Measurements from ENCODE around the gene LILRB3.
"Not testable (repeated sequence)": the region's sequence is repeated elsewhere in the genome, so short reads cannot be mapped to it uniquely, and the experiment has no call there.

LILRB3 gene

GRCh38 chr19:54252845-54253244 lies 30.0 kb upstream of the LILRB3 start:
- DNase-seq, result no peak
- no peak for TF ChIP-seq POLR2A (IDR thresholded peaks at IDR 0.05; ENCODE audit: low read length)
- TF ChIP-seq GATA1 (IDR thresholded peaks at IDR 0.05; ENCODE audit: low read depth, low read length), result no peak

GRCh38 chr19:54252243-54252642 lies 29.4 kb upstream of the LILRB3 start:
- DNase-seq, result no peak
- no peak for TF ChIP-seq GATA1 (IDR thresholded peaks at IDR 0.05; ENCODE audit: low read depth, low read length)
- TF ChIP-seq POLR2A (IDR thresholded peaks at IDR 0.05; ENCODE audit: low read length), result no peak

GRCh38 chr19:54248016-54248601 lies 25.3 kb upstream of the LILRB3 start:
- DNase-seq, result no peak
- TF ChIP-seq GATA1 (IDR thresholded peaks at IDR 0.05; ENCODE audit: low read depth, low read length) (no peak), POLR2A (IDR thresholded peaks at IDR 0.05; ENCODE audit: low read length) (no peak)

- TF ChIP-seq GATA1 (IDR thresholded peaks at IDR 0.05; ENCODE audit: low read depth, low read length) (no peak), POLR2A (IDR thresholded peaks at IDR 0.05; ENCODE audit: low read length) (no peak)
- DNase-seq, result no peak
These were observed 24.5 kb upstream of the LILRB3 start for GRCh38 chr19:54247106-54247930.

GRCh38 chr19:54245936-54246335 lies 23.1 kb upstream of the LILRB3 start:
- DNase-seq, result no peak
- TF ChIP-seq GATA1 (IDR thresholded peaks at IDR 0.05; ENCODE audit: low read depth, low read length) (no peak), POLR2A (IDR thresholded peaks at IDR 0.05; ENCODE audit: low read length) (no peak)

GRCh38 chr19:54243809-54244208 lies 21.0 kb upstream of the LILRB3 start:
- not testable (repeated sequence) for DNase-seq

- not testable (repeated sequence) for DNase-seq
These were observed 19.8 kb upstream of the LILRB3 start, which contains the start of gene LILRA6 for GRCh38 chr19:54242646-54243045. Gene LILRA6 (minus strand): TSS chr19:54242790.

- not testable (repeated sequence) for DNase-seq
These were observed 19.4 kb upstream of the LILRB3 start for GRCh38 chr19:54242234-54242633.

- not testable (repeated sequence) for DNase-seq
These were observed 17.8 kb upstream of the LILRB3 start for GRCh38 chr19:54240372-54241336.

GRCh38 chr19:54239491-54240371 lies 16.9 kb upstream of the LILRB3 start:
- not testable (repeated sequence) for DNase-seq

- DNase-seq, result no peak
- TF ChIP-seq POLR2A (IDR thresholded peaks at IDR 0.05; ENCODE audit: low read length) (no peak), GATA1 (IDR thresholded peaks at IDR 0.05; ENCODE audit: low read depth, low read length) (no peak)
These were observed 11.1 kb upstream of the LILRB3 start for GRCh38 chr19:54233941-54234340.

- no peak for TF ChIP-seq POLR2A (IDR thresholded peaks at IDR 0.05; ENCODE audit: low read length)
- no peak for TF ChIP-seq GATA1 (IDR thresholded peaks at IDR 0.05; ENCODE audit: low read depth, low read length)
These were observed 8.5 kb upstream of the LILRB3 start for GRCh38 chr19:54231077-54231931.

GRCh38 chr19:54230031-54230430 lies 7.2 kb upstream of the LILRB3 start:
- TF ChIP-seq GATA1 (IDR thresholded peaks at IDR 0.05; ENCODE audit: low read depth, low read length) (no peak), POLR2A (IDR thresholded peaks at IDR 0.05; ENCODE audit: low read length) (no peak)
- DNase-seq, result no peak

More at GRCh38 chr19:54231077-54231931, 8.5 kb upstream of the LILRB3 start:
- DNase-seq, result peak; percentile 86 to 94
